ENCODE results near the gene EFNA3. TPM values are rescaled to one million over a fixed set of nuclear protein-coding genes. Genes with fewer than 3 reads are reported as not detected.

Gene EFNA3
- total RNA-seq, 1 experiment from 2014 or later: 2.3 TPM

DNA sequence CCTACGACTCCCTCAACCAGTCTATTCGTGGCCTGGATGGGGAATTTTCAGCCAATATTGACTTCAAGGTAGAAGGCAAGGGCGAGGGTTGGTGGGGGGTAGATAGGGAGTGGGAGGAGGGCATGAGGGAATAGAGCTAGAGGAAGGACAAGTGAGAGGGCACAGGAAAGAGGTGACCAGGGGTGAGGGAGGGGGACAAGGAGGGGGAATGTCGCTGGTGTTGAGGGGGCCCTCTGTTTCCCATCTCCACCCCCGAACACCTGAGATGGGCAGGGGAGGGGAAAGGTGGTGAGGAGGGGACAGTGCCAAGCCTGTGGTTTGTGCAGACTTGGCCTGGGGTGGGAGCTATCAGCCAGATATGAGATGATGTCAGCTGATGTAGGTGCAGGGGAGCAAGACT is 35.8 kb upstream of the EFNA3 start:
- Histone ChIP-seq H3K9me3 (ENCODE audit: control insufficient read depth, insufficient read depth, low read depth, low read length) (no peaks in the 10 kb centered on the region), H3K4me1 (ENCODE audit: control insufficient read depth, insufficient read depth, low read length) (no peaks in the 10 kb centered on the region), H3K27ac (ENCODE audit: low read length) (no peak overlapping the region), H3K4me3 (ENCODE audit: low read depth in 2 of 2, low read length in 2 of 2) (no peak overlapping the region), H3K36me3 (ENCODE audit: control insufficient read depth, insufficient read depth, low read length) (no peaks in the 10 kb centered on the region), H3K27me3 (ENCODE audit: control insufficient read depth, insufficient read depth, low read length) (no peaks in the 10 kb centered on the region)
- in situ Hi-C loops (cut with HindIII; ENCODE audit: low pct_unique_long_range_greater_than_20kb, low sequenced_read_pairs) (no loop called here), intact Hi-C loops (cut with micrococcal nuclease; ENCODE audit: unreplicated experiment) (no loop called here)
- CTCF ChIA-PET: interaction anchor here (0.8 kb wide), 1 partner anchor 42 kb away, joined by 5 read pairs; no protein-coding TSS in a partner anchor
- no TSS peak for BruUV-seq (replicated peaks)
- DNase-seq (ENCODE audit: low read depth, low spot score) (no peak), ATAC-seq (no peak)
- TF ChIP-seq, protein P1, sequence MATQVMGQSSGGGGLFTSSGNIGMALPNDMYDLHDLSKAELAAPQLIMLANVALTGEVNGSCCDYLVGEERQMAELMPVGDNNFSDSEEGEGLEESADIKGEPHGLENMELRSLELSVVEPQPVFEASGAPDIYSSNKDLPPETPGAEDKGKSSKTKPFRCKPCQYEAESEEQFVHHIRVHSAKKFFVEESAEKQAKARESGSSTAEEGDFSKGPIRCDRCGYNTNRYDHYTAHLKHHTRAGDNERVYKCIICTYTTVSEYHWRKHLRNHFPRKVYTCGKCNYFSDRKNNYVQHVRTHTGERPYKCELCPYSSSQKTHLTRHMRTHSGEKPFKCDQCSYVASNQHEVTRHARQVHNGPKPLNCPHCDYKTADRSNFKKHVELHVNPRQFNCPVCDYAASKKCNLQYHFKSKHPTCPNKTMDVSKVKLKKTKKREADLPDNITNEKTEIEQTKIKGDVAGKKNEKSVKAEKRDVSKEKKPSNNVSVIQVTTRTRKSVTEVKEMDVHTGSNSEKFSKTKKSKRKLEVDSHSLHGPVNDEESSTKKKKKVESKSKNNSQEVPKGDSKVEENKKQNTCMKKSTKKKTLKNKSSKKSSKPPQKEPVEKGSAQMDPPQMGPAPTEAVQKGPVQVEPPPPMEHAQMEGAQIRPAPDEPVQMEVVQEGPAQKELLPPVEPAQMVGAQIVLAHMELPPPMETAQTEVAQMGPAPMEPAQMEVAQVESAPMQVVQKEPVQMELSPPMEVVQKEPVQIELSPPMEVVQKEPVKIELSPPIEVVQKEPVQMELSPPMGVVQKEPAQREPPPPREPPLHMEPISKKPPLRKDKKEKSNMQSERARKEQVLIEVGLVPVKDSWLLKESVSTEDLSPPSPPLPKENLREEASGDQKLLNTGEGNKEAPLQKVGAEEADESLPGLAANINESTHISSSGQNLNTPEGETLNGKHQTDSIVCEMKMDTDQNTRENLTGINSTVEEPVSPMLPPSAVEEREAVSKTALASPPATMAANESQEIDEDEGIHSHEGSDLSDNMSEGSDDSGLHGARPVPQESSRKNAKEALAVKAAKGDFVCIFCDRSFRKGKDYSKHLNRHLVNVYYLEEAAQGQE (IDR thresholded peaks at IDR 0.05; ENCODE audit: insufficient read depth in 1 of 2, low read depth in 2 of 2, low read length in 1 of 2): no peak
- no peak for TF ChIP-seq SIN3A (IDR thresholded peaks at IDR 0.05; ENCODE audit: borderline replicate concordance, insufficient read depth, low read depth, low read length)
- TF ChIP-seq, protein P2, sequence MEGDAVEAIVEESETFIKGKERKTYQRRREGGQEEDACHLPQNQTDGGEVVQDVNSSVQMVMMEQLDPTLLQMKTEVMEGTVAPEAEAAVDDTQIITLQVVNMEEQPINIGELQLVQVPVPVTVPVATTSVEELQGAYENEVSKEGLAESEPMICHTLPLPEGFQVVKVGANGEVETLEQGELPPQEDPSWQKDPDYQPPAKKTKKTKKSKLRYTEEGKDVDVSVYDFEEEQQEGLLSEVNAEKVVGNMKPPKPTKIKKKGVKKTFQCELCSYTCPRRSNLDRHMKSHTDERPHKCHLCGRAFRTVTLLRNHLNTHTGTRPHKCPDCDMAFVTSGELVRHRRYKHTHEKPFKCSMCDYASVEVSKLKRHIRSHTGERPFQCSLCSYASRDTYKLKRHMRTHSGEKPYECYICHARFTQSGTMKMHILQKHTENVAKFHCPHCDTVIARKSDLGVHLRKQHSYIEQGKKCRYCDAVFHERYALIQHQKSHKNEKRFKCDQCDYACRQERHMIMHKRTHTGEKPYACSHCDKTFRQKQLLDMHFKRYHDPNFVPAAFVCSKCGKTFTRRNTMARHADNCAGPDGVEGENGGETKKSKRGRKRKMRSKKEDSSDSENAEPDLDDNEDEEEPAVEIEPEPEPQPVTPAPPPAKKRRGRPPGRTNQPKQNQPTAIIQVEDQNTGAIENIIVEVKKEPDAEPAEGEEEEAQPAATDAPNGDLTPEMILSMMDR (IDR thresholded peaks at IDR 0.05): no peak
- TF ChIP-seq POLR2AphosphoS5 (IDR thresholded peaks at IDR 0.05; ENCODE audit: low read depth, low read length): no peak
- no peak for TF ChIP-seq TCF7L2 (IDR thresholded peaks at IDR 0.05; ENCODE audit: low read depth, low read length)
- POLR2A ChIA-PET: interaction anchor here (0.5 kb wide), 1 partner anchor 539 kb away, joined by 4 read pairs; no protein-coding TSS in a partner anchor

DNA sequence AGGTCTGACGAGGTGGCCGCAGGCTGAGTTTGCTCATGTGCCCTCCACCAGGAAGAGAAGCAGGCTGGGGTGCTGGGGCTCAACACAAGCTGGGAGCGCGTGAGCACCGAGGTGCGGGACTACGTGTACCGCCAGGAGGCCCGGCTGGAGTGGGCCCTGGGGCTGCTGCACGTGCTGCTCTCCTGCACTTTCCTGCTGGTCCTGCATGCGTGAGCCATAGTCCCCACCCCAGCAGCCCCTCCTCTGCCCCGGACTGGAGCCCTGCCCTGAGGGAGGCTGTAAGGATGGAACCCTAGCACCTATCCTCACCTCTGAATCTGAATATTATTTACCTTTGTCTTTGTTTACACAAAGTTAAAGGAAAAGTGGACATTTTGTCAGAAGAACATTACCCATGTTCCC is 35.3 kb upstream of the EFNA3 start:
- ChIA-PET POLR2A (interaction anchor here (0.6 kb wide), 1 partner anchor 41 kb away, joined by 3 read pairs; the partner anchor contains the start of gene ZBTB7B), CTCF (interaction anchor here (0.6 to 0.8 kb wide), 2 partner anchors 42 to 462 kb away, joined by 3 to 5 read pairs; no protein-coding TSS in a partner anchor)
- Histone ChIP-seq H3K9me3 (ENCODE audit: control insufficient read depth, insufficient read depth, low read depth, low read length) (no peaks in the 10 kb centered on the region), H3K4me1 (ENCODE audit: control insufficient read depth, insufficient read depth, low read length) (no peaks in the 10 kb centered on the region), H3K27me3 (ENCODE audit: control insufficient read depth, insufficient read depth, low read length) (no peaks in the 10 kb centered on the region), H3K4me3 (ENCODE audit: low read depth in 2 of 2, low read length in 2 of 2) (no peak overlapping the region), H3K36me3 (ENCODE audit: control insufficient read depth, insufficient read depth, low read length) (no peaks in the 10 kb centered on the region), H3K27ac (ENCODE audit: low read length) (no peak overlapping the region)
- no TSS peak for BruUV-seq (replicated peaks)
- no peak for TF ChIP-seq POLR2AphosphoS5 (IDR thresholded peaks at IDR 0.05; ENCODE audit: low read depth, low read length)
- TF ChIP-seq SIN3A (IDR thresholded peaks at IDR 0.05; ENCODE audit: borderline replicate concordance, insufficient read depth, low read depth, low read length): no peak
- TF ChIP-seq TCF7L2 (IDR thresholded peaks at IDR 0.05; ENCODE audit: low read depth, low read length): no peak
- ATAC-seq (no peak), DNase-seq (ENCODE audit: low read depth, low spot score) (no peak)
- in situ Hi-C loops (cut with HindIII; ENCODE audit: low pct_unique_long_range_greater_than_20kb, low sequenced_read_pairs) (no loop called here), intact Hi-C loops (cut with micrococcal nuclease; ENCODE audit: unreplicated experiment) (no loop called here)

DNA sequence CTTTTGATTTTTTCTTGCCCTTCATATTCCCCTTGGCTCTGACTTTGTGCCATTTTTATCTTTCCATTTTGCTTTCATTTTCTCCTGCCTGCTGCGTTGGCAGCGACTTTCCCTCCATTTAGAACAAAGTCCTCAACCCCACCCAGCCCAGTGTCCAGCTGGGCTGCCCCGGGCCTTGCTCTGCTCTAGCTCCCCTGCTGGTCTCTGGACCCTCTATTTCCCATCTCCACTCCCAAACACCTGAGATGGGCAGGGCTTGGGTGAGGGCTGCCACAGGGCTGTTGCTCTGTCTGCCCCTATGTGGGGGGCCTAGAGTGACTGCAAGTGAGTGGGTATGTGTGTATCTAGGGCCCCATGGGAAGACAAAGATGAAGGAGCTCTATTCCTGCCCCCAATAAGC is 34.8 kb upstream of the EFNA3 start:
- TF ChIP-seq POLR2AphosphoS5 (IDR thresholded peaks at IDR 0.05; ENCODE audit: low read depth, low read length) (no peak), SIN3A (IDR thresholded peaks at IDR 0.05; ENCODE audit: borderline replicate concordance, insufficient read depth, low read depth, low read length) (no peak), TCF7L2 (IDR thresholded peaks at IDR 0.05; ENCODE audit: low read depth, low read length) (no peak)
- TF ChIP-seq, protein P2 (IDR thresholded peaks at IDR 0.05): no peak
- TF ChIP-seq, protein P1 (IDR thresholded peaks at IDR 0.05; ENCODE audit: insufficient read depth in 1 of 2, low read depth in 2 of 2, low read length in 1 of 2): no peak
- DNase-seq (ENCODE audit: low read depth, low spot score): no peak
- Histone ChIP-seq H3K4me3 (ENCODE audit: low read depth in 2 of 2, low read length in 2 of 2) (no peak overlapping the region), H3K36me3 (ENCODE audit: control insufficient read depth, insufficient read depth, low read length) (no peaks in the 10 kb centered on the region), H3K9me3 (ENCODE audit: control insufficient read depth, insufficient read depth, low read depth, low read length) (no peaks in the 10 kb centered on the region), H3K27me3 (ENCODE audit: control insufficient read depth, insufficient read depth, low read length) (no peaks in the 10 kb centered on the region), H3K27ac (ENCODE audit: low read length) (no peak overlapping the region), H3K4me1 (ENCODE audit: control insufficient read depth, insufficient read depth, low read length) (no peaks in the 10 kb centered on the region)
- intact Hi-C loops (cut with micrococcal nuclease; ENCODE audit: unreplicated experiment): no loop called here
- in situ Hi-C loops (cut with HindIII; ENCODE audit: low pct_unique_long_range_greater_than_20kb, low sequenced_read_pairs): no loop called here
- no TSS peak for BruUV-seq (replicated peaks)
- CTCF ChIA-PET: interaction anchor here (0.6 to 1.8 kb wide), 4 partner anchors 16 to 462 kb away, joined by 3 to 9 read pairs (median 4); no protein-coding TSS in a partner anchor
- POLR2A ChIA-PET: interaction anchor here (0.6 kb wide), 1 partner anchor 41 kb away, joined by 3 read pairs; the partner anchor contains the start of gene ZBTB7B
- no peak for ATAC-seq

Measured in Panc1 (cell line).